Type B pancreatic cell (in vitro differentiated cells): Measurements from ENCODE around the gene CLTC. TPM values are rescaled to one million over a fixed set of nuclear protein-coding genes. Genes with fewer than 3 reads are reported as not detected.

Experiments
- DNase-seq: peaks from one replicate; pipeline ENCODE4 v3.0.0; 2021; ENCODE audit warnings: mixed read lengths; ENCODE audit not compliant: unreplicated experiment; ENCODE audit errors: extremely low spot score
- H3K27ac Mint-ChIP-seq: 2 replicates; pipeline ENCODE4 v1.8.0; 2021; ENCODE audit warnings: mild to moderate bottlenecking, mixed read lengths
- H3K27me3 Mint-ChIP-seq: 2 replicates; pipeline ENCODE4 v1.8.0; 2021; ENCODE audit warnings: mixed read lengths
- H3K36me3 Mint-ChIP-seq: 2 replicates; pipeline ENCODE4 v1.8.0; 2021; ENCODE audit warnings: mixed read lengths
- H3K4me1 Mint-ChIP-seq: one replicate; pipeline ENCODE4 v1.8.0; 2021; ENCODE audit warnings: mixed read lengths; ENCODE audit not compliant: unreplicated experiment
- H3K4me3 Mint-ChIP-seq: 2 replicates; pipeline ENCODE4 v1.8.0; 2021; ENCODE audit warnings: mild to moderate bottlenecking, mixed read lengths
- H3K9me3 Mint-ChIP-seq: 2 replicates; pipeline ENCODE4 v1.8.0; 2021; ENCODE audit warnings: mixed read lengths
- CTCF ChIP-seq: fragments of 200-600 bp; sonication (generic); conservative IDR thresholded peaks from 2 replicates; pipeline ENCODE4 v1.5.0; 2021; ENCODE audit warnings: antibody characterized with exemption, mild to moderate bottlenecking
- total RNA-seq: library from RNA; stranded (reverse); gene quantifications from 2 replicates; pipeline ENCODE4 v1.2.1, GENCODE V29; 2021; ENCODE audit warnings: low replicate concordance

CLTC gene
- total RNA-seq, 1 donor from 2014 or later = 209 TPM

- Mint-ChIP-seq H3K4me1 (no peaks in the 10 kb centered on the region), H3K9me3 (no peaks in the 10 kb centered on the region), H3K27me3 (no peaks in the 10 kb centered on the region), H3K27ac (no peak overlapping the region), H3K36me3 (peaks cover 31% of the 10 kb centered on the region), H3K4me3 (no peak overlapping the region)
- DNase-seq = no peak
- no peak for TF ChIP-seq CTCF
Observed at GRCh38 chr17:59684967-59685366, 65.3 kb downstream of the CLTC start.

- TF ChIP-seq CTCF = no peak
- H3K4me1 Mint-ChIP-seq = no peaks in the 10 kb centered on the region
- H3K36me3 Mint-ChIP-seq = peaks cover 25% of the 10 kb centered on the region
- H3K27ac Mint-ChIP-seq = peak overlapping the region; percentile 10
- no peaks in the 10 kb centered on the region for H3K27me3 Mint-ChIP-seq
- no peak for DNase-seq
- no peaks in the 10 kb centered on the region for H3K9me3 Mint-ChIP-seq
- no peak overlapping the region for H3K4me3 Mint-ChIP-seq
Observed at GRCh38 chr17:59688008-59688407, 68.3 kb downstream of the CLTC start.

DNA sequence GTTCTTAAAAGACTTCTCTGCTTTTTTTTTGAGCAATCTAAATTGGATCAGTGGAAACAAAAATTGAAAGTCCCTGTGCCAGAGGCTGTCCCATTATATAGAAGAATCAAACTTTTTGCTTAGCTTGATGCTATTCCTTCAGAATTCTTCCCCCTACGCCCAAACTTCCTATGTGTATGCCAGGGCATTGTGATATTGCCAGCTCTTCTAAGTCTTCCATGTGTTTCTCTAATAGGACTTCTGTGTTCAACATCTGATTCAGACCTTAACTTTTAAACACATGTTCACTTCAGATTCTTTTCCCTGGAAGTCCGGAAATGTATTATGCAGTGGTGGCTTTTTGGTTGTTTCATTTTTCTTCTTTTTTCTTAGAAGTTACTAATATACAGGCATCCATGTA lies 68.8 kb downstream of the CLTC start:
- Mint-ChIP-seq H3K4me1 (no peaks in the 10 kb centered on the region), H3K4me3 (no peak overlapping the region), H3K27ac (peak overlapping the region; percentile 3), H3K36me3 (peaks cover 22% of the 10 kb centered on the region), H3K9me3 (no peaks in the 10 kb centered on the region), H3K27me3 (no peaks in the 10 kb centered on the region)
- no peak for DNase-seq
- TF ChIP-seq CTCF = no peak

DNA sequence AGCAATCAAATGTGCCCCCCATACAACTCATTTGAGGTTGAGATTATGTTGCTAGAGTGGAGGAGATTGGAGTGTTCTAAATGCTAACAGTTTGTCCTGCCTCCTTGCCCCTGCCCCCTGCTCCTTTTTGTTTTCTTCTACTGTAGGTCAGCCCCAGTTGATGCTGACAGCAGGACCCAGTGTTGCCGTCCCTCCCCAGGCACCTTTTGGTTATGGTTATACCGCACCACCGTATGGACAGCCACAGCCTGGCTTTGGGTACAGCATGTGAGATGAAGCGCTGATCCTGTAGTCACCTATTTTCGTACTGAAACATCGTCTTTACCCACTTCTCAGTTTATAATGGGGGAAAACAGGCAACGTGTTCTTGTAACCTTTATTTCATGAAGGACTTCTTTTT lies 73.9 kb downstream of the CLTC start:
- no peak for DNase-seq
- no peaks in the 10 kb centered on the region for H3K27me3 Mint-ChIP-seq
- peaks cover 32% of the 10 kb centered on the region for H3K36me3 Mint-ChIP-seq
- H3K9me3 Mint-ChIP-seq = no peaks in the 10 kb centered on the region
- H3K4me3 Mint-ChIP-seq = no peak overlapping the region
- TF ChIP-seq CTCF = no peak
- H3K27ac Mint-ChIP-seq = peak overlapping the region; percentile 21
- peaks cover 3% of the 10 kb centered on the region for H3K4me1 Mint-ChIP-seq

GRCh38 chr17:59694344-59694743 lies 74.6 kb downstream of the CLTC start:
- Mint-ChIP-seq H3K27ac (no peak overlapping the region), H3K4me3 (no peak overlapping the region), H3K9me3 (no peaks in the 10 kb centered on the region), H3K4me1 (peaks cover 3% of the 10 kb centered on the region), H3K27me3 (no peaks in the 10 kb centered on the region), H3K36me3 (peaks cover 40% of the 10 kb centered on the region)
- DNase-seq = no peak
- TF ChIP-seq CTCF = no peak
